GM11168 (cell line): ENCODE measurements around the gene DDA1.

Experiments used
- in situ Hi-C: fragments of 300-500 bp; cut with MboI; formaldehyde crosslinking; loops from one replicate; pipeline ENCODE4 v1.12.0; 2022; ENCODE audit warnings: low sequenced_read_pairs; ENCODE audit not compliant: unreplicated experiment

Gene DDA1

GRCh38 chr19:17309965-17310461, 650 bp downstream of the DDA1 start:
- in situ Hi-C loops: no loop called here

- in situ Hi-C loops: no loop called here
Observed at GRCh38 chr19:17311455-17312188, 2.3 kb downstream of the DDA1 start.

- in situ Hi-C loops: no loop called here
Observed at GRCh38 chr19:17312189-17313113, 3.1 kb downstream of the DDA1 start.

GRCh38 chr19:17314007-17314593, 4.7 kb downstream of the DDA1 start:
- in situ Hi-C loops: no loop called here

- in situ Hi-C loops: no loop called here
Observed at GRCh38 chr19:17318966-17319365, 9.6 kb downstream of the DDA1 start.

GRCh38 chr19:17319473-17320238, 10.3 kb downstream of the DDA1 start:
- in situ Hi-C loops: no loop called here

- in situ Hi-C loops: no loop called here
Observed at GRCh38 chr19:17320435-17320834, 11.1 kb downstream of the DDA1 start.

GRCh38 chr19:17321655-17322489, 12.5 kb downstream of the DDA1 start:
- in situ Hi-C loops: no loop called here

- in situ Hi-C loops: no loop called here
Observed at GRCh38 chr19:17322854-17323253, 13.5 kb downstream of the DDA1 start.

- in situ Hi-C loops: no loop called here
Observed at GRCh38 chr19:17323300-17323963, 14.1 kb downstream of the DDA1 start.

- in situ Hi-C loops: no loop called here
Observed at GRCh38 chr19:17323964-17324332, 14.6 kb downstream of the DDA1 start.

GRCh38 chr19:17324357-17325114, 15.2 kb downstream of the DDA1 start:
- in situ Hi-C loops: no loop called here

- in situ Hi-C loops: no loop called here
Observed at GRCh38 chr19:17325133-17325532, 15.8 kb downstream of the DDA1 start.

GRCh38 chr19:17325881-17326594, 16.7 kb downstream of the DDA1 start:
- in situ Hi-C loops: no loop called here

GRCh38 chr19:17326595-17326966, 17.2 kb downstream of the DDA1 start:
- in situ Hi-C loops: no loop called here

GRCh38 chr19:17327068-17327653, 17.8 kb downstream of the DDA1 start:
- in situ Hi-C loops: no loop called here
